Effector CD8-positive, alpha-beta T cell (primary cell): ENCODE measurements around the gene RNF213.

Experiments
- DNase-seq: peaks from one replicate; lab custom pipeline; 2025; lab: John Stamatoyannopoulos, UW

RNF213 gene

GRCh38 chr17:80431246-80432195, 170.9 kb downstream of the RNF213 start:
- DNase-seq: no peak

DNA sequence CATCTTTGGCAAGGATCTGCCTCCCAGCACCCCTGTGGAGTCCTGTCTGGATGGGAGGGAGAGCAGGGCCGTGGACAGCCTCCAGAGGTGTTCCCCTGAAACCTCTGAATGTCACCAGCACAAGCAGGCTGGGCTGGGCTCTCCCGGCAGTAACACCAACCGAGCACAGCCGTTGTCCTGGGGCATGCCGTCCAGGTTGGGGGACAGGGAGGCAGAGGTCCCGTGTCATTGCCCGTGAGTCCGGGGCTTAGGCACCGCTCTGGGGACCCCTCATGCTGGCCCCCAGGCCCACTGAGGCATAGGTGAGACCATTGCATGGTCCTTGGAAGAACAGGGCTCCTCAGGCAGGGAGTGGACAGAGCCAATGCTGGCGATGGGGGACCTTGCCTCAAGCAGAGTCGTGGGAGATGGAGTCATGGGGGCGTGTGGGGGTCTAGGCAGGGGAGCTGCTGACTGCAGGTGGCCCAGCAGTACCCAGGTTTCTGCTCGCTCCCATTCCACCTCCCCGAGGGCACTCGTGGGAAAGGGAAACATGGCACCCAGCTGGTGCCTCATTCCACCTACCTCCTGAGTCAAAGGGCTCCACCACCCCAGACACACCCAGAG, 171.8 kb downstream of the RNF213 start:
- DNase-seq: no peak

GRCh38 chr17:80432961-80433550, 172.4 kb downstream of the RNF213 start:
- no peak for DNase-seq

DNA sequence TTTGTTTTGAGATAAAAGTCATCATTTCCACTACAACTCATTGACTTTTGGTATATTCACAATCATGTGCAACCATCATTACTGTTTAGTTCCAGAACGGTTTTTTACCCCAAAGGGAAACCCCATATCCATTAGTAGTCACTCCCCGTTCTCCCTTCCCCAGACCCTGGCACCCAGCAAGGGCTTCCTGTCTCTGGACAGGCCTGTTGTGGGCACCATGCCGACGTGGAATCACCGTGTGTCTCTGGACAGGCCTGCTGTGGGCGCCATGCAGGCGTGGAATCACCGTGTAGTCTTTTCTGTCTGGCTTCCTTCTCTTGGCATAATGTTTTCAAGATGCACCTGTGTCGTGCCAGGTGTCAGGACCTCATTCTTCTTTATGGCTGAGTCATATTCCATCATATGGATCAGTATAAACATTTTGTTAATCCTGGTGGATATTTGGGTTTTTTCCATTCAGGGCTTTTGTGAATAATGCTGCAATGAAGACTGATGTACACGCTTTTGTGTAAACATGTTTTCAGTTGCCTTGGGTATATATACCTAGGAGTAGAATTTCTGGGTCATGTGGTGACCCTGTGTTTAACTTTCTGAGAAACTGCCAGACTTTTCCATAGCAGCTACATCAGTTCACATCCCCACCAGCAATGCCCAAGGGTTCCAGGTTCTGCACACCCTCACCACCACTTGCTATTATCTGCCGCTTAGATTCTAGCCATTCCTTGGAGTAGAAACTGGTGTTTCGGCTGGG, 173.4 kb downstream of the RNF213 start:
- no peak for DNase-seq

GRCh38 chr17:80437532-80437931, 176.9 kb downstream of the RNF213 start:
- no peak for DNase-seq

DNA sequence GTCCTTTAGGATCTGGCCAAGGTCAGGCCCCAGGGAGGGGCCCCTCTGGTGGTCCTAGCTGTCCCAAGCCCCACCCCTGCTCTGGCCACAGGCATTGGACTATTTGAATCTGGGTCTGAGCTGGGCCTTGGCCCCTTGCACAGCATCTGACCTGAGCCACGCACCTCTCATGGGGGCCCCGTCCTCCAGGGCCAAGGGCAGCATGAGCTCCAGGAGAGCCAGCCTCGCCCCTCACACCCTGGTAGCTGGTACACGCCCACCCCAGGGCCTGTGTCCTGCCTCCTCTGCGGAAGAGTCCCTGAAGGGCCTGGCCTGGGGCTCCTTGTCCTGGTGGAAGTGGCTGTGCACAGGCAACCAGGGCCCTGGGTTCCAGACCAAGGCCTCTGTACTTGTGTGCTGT, 178.2 kb downstream of the RNF213 start:
- DNase-seq: no peak

DNA sequence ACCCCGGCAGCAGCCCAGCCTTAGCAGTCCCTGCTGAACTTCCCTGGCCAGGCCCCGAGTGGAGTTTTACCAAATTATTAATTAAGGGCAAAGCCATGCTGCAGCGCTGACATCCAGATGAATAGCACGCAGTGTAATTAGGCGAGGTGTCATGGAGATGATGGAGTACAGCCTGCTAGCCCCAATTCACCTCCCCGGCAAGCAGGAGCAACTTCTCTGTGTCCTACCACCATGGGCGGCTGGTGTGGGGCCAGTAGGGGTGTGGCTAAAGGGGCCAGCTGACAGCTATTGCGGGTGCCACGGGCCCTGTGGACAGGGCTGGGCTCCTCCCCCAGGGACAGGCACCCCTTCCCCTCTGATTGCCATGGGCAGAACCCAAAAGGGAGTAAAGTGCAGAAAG, 178.8 kb downstream of the RNF213 start:
- DNase-seq: no peak

DNA sequence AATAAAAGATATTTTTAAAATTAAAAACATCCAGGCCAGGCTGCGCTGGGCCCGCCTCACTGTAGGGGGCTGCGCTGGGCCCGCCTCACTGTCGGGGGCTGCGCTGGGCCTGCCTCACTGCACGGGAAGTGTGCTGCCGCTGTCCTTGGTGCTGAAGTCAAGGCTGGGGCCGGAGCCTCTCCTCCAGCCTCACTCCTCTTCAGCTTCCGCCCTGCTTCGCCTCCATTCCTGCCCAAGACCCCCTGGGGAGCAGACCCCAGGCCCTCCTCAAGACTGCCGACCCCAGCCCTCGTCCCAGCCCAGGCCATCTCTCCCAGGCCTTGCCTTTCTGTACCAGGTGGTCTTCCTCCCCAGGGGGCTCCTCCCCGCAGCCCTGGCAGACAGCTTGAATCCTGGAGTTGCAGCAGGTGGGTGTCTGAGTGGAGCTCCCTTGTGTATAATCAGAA, 180.5 kb downstream of the RNF213 start:
- DNase-seq: peak; percentile 39

DNA sequence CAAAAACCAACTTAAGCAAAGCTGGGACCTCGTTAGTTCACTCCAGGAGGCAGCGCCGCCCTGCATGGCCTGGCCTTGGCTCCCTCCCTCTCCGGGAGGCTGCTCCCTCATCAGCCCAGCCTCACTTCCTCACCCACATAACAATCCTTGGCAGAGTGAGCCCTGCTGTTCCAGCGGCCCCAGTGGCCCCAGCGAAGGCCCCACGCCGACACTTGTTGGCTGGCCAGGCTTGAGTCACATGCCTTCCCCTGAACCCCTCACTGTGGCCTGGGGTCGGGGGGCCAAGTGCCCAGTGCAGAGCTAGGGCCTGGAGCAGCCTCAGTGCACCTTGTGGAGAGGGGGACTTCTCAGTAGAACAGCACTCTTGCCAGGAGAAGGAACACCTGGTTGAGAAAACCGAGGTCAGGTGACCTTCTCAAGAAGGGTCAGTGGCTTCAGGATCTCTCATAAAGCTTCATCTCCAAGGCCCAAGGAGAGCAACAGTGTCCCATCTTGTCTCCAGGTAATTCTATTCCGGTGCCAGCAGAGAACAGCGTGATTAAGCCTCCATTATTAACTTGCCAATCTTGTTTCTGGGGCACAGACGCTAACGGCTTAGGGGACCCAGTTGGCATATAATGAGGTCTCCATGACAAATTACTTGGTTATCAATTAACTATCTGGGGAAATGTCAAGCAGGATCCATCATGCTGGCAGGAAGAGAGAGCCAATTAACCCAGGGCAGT, 181.1 kb downstream of the RNF213 start:
- DNase-seq: no peak

- no peak for DNase-seq
Observed at GRCh38 chr17:80442323-80442659, 181.6 kb downstream of the RNF213 start.

DNA sequence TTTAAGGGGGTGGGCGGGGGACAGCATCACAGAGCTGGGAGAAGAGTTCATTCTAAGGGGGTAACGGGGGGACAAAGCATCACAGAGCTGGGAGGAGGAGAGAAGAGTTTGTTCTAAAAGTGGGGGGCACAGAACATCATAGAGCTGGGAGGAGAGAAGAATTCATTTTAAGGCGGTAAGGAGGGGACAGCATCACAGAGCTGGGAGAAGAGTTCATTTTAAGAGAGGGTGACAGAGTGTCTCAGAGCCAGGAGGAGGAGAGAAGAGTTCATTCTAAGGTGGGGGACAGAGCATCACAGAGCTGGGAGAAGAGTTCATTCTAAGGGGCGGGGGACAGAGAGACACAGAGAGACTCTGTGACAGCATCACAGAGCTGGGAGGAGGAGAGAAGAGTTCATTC, 182.1 kb downstream of the RNF213 start:
- no peak for DNase-seq

DNA sequence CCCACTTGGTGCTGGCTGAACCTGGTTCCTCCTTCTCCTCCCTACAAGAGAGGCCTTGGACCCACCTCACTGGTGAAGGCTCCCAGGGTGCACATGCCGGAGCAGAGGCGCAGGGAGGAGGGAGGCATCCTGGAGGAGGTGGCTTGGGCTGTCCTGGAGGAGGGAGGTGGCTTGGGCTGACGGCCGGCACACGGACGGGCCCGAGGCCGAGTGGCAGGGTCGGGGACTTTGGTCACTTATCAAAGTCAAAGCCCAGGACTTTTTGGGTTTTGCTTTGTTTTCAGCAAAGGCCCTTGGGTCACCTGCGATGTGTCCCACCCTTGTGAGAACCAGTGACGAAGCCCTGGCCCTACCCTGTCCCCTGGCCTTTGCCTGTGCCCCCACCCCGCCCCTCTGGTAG, 182.8 kb downstream of the RNF213 start:
- DNase-seq: no peak

DNA sequence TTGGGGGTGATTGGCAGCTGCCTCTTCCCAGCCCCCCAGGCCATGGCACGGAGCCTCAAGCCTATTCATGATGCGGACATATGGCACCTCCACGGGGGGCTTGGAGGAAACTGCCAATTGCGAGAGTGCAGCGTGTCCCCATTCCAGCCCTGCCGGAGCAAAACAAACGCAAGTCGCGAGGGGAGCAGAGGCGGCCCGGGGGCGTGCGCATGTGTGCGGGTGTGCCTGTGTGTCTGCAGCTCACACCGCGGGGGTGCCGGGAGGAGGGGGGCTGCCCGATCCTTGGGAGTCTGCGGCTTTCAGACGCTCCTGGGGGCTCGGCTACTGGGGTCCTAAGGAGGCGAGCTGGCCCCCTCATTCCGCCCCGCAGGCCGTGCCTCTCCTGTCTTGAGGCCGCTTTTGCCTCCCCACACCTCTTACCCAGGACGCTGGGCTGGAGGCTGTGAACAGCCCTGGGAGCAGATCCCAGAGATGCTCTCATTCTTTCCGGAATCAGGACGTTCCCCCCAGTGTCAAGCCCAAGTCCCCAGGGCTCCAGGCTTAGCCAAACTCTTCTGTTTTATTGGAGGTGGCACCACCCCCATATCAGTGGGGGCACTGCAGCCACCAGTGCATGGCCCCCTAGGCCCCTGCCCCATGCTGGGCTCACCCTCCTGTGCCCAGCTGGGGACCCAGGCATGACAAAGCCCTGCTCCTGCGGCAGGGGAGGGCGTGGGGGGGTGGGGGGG, 183.4 kb downstream of the RNF213 start:
- DNase-seq: no peak

DNA sequence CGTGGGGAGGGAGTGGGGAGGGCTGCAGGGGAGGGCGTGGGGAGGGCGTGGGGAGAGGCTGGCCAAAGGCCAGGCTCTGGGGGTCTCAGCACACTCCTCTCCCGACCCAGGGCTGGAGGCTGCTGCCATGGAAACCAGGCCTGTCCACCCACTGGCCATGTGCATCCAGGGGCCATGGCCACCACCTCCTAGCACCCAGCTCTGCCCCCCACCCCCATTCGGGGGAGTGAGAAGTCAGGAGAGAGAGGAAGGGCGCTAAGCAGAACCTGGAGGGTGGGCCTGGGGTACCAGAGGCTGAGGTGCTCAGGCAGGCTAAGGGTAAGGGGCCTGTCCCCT, 184.0 kb downstream of the RNF213 start:
- DNase-seq: no peak

- no peak for DNase-seq
Observed at GRCh38 chr17:80445007-80445725, 184.5 kb downstream of the RNF213 start.

GRCh38 chr17:80445726-80446110, 185.1 kb downstream of the RNF213 start:
- DNase-seq: no peak

DNA sequence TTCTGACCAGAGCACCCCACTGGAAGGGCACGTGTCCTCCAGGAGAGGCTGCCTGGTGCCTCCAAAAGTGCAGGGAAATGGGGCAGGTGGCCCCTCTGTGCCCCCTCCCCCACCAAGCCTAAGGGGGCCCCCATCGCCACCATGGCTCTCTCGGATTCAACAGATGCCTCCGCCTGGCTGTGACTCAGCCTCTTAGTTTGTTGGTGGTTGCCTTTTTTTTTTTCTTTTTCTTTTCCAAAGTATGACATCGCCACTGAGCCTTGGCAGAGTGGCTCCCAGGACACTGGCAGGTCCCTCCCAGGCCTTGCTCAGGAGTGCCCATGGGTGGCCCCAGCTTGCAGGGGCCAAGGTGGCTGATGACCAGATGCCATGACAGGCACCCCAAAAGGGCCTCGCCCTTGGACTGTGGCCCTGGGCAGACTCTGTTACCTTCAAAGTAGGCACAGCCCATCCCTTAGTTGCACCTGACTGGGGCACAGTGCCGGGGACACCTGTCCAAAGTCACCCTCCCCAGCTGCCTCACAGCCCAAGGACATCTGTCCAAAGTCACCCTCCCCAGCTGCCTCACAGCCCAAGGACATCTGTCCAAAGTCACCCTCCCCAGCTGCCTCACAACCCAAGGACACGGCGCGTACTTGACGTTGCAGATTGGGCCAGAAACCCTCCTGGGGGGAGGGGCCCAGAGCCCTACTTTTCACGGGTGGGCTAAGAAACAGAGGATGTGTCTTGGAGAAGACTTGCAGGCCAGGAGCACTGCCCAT, 186.2 kb downstream of the RNF213 start:
- no peak for DNase-seq

DNA sequence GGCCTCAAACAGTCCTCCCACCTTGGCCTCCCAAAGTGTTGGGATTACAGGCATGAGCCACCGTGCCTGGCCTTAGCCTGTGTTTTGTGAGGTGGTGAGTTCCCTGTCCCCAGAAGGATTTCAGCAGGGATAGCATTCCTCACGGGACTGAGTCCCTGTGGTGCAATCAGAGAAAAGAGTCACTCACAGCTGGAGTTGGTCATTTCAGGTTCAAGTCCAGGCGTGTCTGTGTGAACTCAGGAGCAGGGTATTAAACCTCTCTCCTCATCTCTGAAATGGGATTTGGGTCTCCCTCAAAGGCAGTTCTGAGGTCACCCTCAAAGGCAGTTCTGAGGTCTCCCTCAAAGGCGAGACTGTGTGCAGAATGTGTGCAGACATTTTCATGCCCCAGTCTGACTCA, 187.1 kb downstream of the RNF213 start:
- DNase-seq: no peak
